IPS-NIHi11 (cell line): ENCODE measurements around the gene CCDC12.
"Not testable (repeated sequence)": the region's sequence is repeated elsewhere in the genome, so short reads cannot be mapped to it uniquely, and the experiment has no call there.

Source experiments
- DNase-seq: peaks from one replicate; pipeline ENCODE4 v3.0.0; 2012; ENCODE audit warnings: mixed read lengths, low spot score

CCDC12 gene

DNA sequence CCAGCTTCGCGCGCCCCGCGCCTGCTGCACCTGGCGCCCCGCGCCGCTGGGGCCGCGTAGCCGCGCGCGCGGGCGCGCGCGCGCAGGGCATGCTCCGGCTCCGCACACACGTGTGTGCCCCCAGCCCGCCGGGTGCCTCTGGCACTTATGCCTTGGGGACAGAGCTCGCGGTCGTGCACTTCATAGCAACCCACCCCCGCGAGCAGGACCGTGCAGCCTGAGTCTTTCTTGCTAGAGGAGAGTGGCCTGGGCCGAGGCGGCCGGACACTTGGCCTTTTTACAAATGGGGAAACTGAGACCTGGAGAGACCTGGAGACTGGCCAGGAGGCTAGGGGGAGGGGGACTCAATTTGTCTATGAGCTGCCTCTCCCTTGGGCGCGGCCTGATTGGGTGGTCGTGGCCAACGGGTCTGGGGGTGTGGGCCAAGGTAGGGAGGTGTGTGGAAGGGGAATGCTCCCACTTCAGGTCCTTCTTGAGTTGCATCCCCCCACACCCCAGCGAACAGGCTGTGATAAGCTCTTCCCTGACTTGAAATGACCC, 3.5 kb upstream of the CCDC12 start:
- DNase-seq, result no peak

DNA sequence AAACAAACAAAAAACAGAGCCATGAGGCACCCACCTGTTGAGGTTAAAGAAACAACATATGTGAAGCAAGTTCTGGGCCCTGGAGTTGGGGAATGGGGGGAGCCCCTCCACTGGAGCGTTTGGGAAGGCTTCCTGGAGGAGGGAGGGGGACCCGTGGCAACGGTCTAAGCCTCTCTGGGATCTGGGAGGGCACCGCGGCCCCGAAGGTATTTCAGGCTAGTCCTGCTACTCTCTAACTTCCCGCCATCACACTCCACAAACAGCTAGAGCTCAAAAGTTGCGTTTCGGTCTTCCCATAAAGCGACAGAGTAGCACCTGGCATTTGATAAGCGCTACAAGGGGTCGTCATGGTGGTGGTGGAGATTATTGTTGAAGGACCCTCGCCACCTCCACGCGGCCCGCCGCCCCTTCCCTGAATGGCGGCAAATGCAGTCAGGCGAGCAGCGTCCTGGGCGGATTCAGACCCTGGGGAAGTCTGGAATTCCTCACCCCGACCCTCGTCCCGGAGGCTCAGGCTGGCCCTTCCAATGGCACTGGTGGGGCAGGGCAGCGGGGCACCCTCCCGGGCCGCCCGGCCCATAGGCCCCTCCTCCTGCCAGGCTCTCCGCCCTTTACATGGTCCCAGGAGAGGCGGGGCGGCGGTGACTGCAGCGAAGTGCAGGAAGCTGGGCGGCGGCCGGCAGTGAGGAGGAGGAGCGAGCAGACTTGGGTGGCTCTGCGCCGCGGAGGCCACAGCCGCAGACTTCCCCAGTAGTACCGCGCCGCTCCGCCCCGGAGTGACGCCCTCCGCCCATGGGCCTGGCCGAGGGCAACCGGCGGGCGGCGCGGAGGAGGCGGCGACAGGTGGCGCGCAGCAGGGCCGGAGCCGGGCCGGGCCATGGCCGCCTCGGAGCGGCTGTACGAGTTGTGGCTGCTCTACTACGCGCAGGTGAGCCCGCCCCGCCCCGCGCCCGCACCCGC, 2.7 kb upstream of the CCDC12 start, which contains the start of gene NBEAL2:
TSS of gene NBEAL2 (plus strand) at position 682 of the 960 bp plus-strand sequence. CDS start at position 878, 196 bp downstream.
- DNase-seq, result peak; percentile 92

DNA sequence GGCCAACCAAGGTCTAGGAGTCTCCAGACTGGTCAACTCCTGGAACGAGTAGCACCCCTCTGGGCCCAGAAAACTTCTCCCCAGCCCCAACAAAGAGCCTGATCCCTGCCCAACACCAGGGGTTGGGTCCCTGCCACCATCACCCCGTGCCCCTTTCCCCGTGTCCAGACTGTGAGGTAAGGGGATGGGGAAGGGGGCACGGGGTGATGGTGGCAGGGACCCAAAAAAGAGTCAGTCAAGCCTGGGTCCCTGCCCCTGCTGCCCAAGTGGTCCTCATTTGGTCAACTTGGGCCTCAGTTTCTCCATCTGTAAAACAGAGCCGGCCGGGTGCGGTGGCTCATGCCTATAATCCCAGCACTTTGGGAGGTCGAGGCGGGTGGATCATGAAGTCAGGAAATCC, 1.8 kb upstream of the CCDC12 start:
- no peak for DNase-seq

DNA sequence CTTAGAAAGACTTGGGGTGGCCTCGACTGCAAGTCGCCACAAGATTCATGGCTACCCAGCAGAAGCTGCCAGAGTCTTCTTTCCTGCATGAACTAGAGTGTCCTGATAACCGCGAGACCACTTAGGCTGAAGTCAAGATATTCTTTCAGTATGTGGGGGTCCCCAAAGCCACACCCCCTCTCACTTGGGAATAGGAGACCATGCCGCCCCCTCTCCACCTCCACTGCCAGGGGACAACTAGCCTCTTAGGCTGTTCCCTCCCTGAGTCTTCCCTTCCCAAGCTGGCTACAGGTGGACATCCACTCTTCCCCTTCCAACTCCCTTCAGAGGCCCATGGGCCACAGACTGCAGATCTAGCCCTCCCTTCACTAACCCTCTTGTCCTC, 1.3 kb upstream of the CCDC12 start:
- DNase-seq, result no peak

DNA sequence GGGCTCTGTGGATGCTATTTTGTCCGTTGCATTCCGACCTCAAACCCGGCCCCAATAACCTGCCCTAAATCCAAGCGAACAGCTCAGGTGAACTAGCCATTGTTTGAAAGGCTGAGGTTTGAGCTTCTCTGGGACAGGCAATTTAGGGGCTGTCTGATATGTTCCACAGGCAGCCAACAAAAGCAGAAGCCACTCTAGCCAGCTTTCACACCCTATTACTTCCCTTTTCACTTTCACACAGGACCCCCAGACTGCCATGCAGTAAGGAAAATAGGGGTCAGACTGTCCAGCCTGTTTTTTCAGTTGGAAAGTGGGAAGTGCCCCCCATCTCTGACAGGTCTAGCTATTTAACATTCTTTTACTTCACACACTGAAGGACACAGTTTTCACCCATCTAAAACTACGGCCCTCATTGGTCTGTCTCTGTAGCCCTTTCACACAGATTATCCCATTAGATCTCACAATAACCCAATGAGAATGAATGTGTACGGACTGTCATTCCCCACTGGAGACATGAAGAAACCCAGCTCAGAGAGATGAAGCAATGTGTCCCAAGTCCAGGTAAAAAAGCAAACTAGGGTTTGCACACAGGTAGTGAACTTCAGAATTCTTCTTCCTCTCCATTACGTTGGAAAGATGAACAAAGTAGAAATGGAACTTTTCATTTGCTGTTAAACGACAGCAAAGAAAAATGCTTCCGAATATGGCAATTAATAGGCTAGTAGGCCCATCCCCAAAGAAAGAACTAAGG, 1.9 kb downstream of the CCDC12 start:
- no peak for DNase-seq

DNA sequence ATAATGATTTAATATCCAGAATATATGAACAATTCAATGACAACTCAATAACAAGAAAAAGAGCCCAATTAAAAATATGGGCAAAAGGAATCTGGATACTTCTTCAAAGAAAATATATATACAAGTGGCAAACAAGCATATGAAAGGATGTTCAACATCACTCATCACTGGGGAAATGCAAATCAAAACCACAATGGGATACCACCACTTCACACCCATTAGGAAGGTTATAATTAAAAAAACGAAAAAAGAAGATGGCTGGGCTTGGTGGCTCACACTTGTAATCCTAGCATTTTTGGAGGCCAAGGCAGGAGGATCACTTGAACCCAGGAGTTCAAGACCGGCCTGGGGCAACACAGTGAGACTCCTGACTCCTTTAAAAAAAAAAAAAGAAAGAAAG, 4.1 kb downstream of the CCDC12 start:
- no peak for DNase-seq

DNA sequence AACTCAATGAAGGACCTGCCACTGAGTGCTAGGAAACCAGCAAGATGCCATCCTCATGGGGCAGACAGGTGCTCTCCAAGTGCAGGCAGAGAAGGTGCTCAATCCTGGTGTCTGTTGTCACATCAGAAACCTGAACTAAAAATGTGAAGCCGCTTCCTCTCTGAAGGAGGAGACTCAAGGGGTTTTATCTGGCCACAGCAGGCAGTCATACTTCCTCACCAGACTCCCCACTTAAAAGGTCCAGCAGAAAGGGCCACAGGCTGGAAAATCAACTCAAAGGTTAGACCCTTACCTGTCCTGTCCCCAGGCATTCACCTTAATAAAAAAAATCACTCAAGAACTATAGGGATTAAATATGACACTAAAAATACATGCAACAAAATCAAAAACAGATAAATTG, 4.8 kb downstream of the CCDC12 start:
- DNase-seq, result no peak

DNA sequence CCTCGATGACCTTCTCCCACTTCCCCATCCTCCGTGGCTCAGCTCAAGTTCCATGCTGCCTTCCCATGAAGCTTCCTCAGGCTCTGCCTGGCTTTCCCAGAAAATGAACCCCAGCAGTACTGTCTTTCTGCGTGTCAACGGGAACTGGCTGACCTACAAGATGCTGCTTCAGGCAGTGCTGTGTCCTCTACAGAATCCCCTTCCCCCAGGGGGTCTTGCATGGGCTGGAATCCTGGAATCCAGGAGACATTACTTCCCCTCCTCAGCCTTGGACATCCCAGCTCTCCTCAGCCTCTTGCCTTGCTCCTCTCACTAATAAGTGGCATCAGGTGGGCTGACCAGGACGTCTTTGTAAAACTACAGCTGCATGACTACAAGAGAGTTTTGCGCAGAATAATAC, 5.4 kb downstream of the CCDC12 start:
- no peak for DNase-seq

DNA sequence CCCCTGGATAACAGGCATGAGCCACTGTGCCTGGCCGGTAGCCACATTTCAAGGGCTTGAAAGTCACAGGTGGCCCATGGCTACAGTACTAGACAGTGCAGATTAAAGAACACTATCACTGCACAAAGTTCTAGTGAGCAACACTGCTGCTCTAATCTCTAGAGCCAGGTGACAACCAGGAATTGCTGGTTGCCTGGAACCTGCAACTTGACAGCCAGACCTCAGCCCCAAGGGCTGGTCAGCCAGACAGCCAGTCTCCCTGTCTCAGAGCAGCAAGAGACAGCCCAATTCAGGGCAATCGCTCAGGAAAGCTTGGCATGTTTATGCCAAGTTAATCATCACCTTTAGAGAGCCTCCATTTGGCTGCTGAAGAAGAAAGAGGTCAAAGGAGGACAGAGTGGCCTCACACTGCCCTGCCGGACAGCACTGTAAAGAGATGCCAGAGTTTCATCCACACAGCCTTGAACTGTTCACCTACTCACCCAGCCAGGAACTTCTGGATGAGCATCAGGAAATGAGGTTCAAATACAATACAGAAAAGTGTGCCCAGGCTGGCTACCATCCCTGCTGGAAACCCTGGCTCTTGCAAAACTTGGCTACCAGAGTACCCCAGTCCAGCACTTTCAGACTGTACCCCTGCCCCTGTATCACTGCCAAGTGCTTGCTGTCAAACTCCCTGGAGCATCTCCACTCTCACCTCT, 6.0 kb downstream of the CCDC12 start:
- DNase-seq, result no peak

DNA sequence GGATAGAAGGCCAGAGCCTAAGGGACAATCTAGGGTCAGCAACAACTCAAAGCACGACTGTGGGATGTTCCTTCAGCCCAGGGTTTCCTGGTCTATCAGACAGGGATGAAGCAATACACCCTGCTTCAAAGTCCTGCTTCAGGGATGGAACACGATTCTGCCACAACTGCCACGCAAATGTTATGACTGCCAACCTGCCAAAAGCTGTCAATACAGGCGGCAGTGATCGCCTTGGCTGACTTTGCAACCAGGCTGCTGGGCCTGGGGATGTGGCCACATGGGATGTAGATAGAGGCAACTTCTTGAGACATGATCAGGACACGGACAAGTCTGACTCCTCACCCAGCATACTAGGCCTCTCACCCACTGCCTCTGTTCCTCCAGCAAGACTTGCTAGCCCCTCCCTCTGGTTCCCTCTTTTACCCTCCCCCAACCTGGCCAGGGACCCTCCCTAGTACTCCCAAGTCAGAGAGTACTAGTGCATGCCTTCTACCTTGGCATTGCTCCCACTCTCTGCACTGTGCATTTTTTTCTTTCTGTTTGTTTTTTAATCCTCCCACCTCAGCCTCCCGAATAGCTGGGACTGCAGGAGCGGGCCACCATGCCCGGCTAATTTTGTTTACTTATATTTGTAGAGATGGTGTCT, 7.6 kb downstream of the CCDC12 start:
- no peak for DNase-seq

DNA sequence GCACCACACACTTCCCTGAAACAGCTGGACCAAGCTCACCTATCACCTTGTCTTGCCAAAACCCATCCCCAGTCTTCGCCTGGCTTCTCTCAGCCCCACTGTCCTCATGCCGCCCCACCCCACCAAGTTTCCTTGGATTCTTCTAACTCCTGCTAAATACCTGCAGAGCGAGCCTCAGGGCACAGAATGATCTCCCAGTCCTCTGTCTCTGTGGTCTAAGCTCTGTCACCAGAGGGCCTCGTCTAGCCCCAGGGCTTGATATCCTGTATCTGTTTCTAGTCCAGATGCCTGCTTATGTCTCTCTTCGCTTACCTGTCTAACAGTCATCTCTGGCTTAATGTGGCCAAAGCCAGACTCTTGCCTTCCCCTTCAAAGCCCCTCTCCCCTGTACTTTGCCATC, 9.7 kb downstream of the CCDC12 start:
- DNase-seq, result no peak

DNA sequence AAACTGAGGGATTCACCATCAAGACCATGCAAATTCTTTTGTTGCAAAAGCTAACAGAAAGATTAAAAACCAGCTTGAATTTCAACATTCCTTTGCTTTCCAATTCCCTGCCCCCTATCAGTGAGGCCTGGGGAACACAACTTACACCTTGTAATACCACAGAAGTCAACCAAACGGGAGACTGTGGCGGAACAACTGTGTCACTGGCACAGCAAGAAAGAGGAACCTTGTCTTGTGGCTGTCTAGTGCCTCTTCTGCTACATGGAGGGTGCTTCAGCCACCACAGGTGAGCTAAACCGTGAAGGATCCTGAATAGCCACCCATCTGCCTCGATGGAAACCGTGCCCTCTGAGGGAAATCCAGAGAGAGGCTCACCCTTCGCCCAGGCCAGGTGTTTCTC, 11.4 kb downstream of the CCDC12 start:
- no peak for DNase-seq

DNA sequence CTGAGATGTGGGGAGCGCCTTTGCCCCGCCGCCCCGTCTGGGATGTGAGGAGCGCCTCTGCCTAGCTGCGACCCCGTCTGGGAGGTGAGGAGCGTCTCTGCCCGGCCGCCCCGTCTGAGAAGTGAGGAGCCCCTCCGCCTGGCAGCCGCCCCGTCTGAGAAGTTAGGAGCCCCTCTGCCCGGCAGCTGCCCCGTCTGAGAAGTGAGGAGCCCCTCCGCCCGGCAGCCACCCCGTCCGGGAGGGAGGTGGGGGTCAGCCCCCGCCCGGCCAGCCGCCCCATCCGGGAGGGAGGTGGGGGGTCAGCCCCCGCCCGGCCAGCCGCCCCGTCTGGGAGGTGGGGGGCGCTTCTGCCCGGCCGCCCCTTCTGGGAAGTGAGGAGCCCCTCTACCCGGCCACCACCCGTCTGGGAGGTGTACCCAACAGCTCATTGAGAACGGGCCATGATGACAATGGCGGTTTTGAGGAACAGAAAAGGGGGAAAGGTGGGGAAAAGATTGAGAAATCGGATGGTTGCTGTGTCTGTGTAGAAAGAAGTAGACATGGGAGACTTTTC, 12.4 kb downstream of the CCDC12 start:
- not testable (repeated sequence) for DNase-seq

DNA sequence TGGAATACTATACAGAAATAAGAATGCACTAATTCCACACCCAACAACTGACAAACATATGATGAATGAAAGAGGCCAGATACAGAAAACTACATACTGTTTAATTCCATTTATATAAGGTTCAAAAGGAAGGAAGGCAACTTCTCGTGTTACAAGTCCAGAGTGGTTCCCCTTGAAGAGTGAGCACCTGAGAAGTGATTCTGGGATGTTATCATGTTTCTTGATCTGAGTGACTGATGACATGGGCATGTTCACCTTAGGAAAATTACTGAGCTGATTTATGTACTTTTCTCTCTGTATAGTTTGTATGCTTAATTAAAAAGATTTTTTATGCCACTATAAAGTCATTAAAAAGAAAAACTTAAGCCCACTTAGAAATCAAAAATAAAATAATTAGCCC, 13.6 kb downstream of the CCDC12 start:
- DNase-seq, result no peak

DNA sequence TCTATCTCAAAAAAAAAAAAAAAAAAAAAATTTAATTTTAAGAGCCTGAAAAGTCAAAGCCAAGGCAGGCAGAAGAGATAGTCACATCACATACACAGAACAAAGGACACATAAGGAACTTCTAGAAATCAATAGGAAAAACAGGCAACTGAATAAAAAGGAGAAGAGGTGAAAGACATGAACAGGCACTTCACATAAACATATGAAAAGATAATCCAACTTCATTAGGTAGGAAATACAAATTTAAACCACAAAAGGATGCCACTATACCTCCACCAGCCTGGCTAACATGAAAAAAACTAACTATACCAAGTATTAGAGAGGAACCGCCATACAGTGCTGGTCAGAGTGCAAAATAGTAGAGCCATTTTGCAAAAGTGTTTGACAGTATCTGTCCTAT, 14.1 kb downstream of the CCDC12 start:
- DNase-seq, result no peak

DNA sequence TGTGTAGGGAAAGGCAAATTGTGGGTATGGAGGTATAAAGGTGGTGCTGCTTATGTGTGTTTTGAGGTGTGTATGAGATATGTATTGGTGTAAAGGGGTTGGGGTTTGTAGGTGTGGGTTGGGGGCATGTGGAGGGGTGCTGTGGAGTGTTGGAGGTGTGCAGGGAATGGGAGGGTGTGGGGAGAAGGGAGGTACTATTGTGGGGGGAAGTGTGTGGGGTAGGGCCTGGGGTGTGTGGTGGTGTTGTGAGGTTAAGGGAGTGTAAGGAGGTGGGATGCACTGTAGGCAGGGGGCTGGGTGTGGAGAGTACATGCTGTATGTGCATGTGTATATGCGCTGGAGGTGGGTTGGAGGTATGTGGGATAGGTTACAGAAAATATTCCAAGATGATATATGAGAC, 15.7 kb downstream of the CCDC12 start:
- DNase-seq, result no peak

DNA sequence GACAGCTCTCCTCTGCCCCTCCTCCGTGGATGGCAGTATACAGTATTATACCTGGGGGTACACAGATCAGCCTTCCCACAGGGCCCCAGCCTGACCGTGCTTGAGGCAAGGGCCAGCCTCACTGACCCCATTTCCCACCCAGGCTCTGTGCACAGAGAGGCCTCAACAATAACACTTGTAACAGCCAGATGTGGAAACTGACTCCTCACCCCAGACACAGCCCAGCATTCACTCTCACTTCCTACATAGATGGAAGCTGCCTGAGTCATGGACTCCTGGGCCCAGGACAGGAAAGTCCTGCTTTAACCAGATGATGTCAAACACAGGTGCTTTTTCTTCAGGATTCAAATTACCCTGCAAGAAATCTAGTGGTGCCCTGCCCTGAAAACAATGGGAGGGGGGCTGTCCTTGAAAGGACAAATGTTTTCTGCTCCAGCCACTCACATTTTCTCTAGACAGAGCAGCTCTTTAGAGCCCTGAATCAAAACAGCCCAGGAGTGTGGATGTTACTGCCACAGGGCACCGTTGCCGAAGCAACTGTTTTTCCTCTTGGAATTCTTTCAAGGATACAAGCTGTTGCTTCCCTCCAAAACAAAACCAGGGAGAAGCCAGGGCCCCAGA, 16.4 kb downstream of the CCDC12 start:
- peak; percentile 46 for DNase-seq

DNA sequence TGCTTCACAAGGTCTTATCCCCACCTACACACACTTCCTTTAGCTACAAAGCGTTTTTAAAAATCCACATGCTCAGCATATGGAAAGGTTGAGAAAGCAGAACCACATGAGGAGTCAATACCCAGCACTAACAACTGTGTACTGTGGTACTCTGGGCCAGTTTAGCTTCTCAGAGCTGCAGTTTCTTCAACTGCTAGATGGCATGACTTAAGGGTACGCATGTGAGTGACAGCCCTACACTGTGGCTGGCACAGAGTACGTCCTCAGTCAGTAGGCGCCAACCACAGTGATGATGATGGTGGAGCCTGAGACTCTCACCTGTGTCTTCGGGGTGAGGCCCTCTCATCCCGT, 17.4 kb downstream of the CCDC12 start:
- DNase-seq, result no peak

DNA sequence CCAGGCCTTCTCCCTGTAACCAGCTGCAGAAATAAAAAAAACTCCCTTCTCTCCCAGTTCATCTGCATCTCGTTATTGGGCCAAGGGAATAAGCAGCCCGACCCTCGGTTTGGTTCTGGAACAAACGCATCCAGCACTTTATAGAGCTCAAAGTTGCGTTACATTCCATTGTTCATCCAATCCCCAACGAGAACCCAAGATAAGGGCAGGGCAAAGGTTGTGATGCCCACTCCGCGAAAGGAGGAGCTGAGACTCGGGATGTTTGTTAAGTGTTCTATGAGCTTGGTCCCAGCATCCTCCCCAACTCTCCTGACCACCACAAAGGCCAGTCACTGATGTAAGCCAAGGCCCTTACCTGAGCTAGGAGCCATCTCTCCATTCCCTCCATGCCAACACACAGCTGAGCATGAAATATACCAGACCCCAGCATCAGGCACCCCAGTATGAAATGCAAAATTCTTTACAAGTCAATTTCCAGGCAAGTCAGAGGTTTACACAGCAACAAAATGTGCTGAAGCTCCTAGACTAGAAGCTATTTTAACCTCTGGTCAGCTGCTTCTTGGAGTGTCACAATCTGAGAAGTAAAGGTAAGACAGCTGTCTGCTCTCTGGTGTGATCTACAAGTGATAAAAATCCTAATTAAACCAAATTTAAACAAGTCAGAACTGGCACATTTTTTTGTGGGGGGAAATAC, 17.9 kb downstream of the CCDC12 start:
- DNase-seq, result no peak

DNA sequence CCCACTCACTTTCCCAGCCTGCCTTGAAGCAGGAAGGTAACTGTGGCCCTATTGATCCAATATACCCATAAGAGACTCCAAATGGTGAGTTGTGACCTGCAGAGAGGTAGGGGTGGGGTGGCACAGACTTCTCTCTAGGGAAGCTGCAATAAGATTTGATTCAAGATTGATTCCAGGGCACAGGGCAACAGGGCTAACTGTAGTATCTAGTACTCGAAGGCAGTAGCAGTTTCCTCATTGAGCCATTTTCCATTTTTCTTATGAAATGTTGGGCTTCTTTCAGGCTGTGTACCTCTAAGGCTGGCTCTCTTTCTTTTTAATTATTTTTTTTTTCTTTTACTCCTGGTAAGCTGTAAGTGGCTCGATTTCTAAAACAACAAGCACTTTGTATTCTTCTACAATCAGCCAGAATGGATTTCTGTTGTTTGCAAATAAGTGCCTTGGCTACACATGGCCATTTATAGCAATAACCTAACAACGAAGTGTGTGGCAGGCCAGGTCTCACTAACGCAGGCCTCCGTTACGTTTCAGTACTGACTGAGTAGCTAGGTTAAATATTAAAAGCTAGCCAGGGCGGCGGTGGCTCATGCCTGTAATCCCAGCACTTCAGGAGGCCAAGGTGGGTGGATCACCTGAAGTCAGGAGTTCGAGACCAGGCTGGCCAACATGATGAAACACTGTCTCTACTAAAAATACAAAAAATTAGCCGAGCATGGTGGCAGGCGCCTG, 19.3 kb downstream of the CCDC12 start:
- DNase-seq, result no peak
